ENCODE results near the gene GLUD1.

GRCh38 chr10:87095236-87095945 lies 748 bp upstream of the GLUD1 start:
- no peak for TF ChIP-seq CTCF (conservative IDR thresholded peaks at IDR 0.05; ENCODE audit: low read length)
- no peak for TF ChIP-seq EZH2phosphoT487 (IDR thresholded peaks at IDR 0.05; ENCODE audit: borderline replicate concordance, low read depth, low read length)
